Activated T-cell treated with anti-CD3 and anti-CD28 coated beads for 48 hours (primary cell): Measurements from ENCODE around the gene RAB3GAP2.
"Not testable (repeated sequence)": the region's sequence is repeated elsewhere in the genome, so short reads cannot be mapped to it uniquely, and the experiment has no call there.

ENCODE experiments used
- DNase-seq: peaks from one replicate; pipeline ENCODE4 v3.0.0-alpha.2; 2020; ENCODE audit warnings: low read depth

Gene RAB3GAP2

GRCh38 chr1:220272047-220272840 lies at the start of gene RAB3GAP2:
RAB3GAP2 (minus strand) TSS chr1:220272453; CDS start chr1:220272337, 116 bp downstream.
- peak; percentile 95 for DNase-seq

GRCh38 chr1:220321758-220322157 lies 49.5 kb upstream of the RAB3GAP2 start:
- DNase-seq: no peak

GRCh38 chr1:220320709-220321108 lies 48.5 kb upstream of the RAB3GAP2 start:
- DNase-seq: no peak

- no peak for DNase-seq
These were observed 46.4 kb upstream of the RAB3GAP2 start for GRCh38 chr1:220318673-220319072.

GRCh38 chr1:220317161-220317560 lies 44.9 kb upstream of the RAB3GAP2 start:
- no peak for DNase-seq

GRCh38 chr1:220316305-220316704 lies 44.1 kb upstream of the RAB3GAP2 start:
- no peak for DNase-seq

- DNase-seq: no peak
These were observed 43.0 kb upstream of the RAB3GAP2 start for GRCh38 chr1:220315070-220315839.

GRCh38 chr1:220313576-220313975 lies 41.3 kb upstream of the RAB3GAP2 start:
- DNase-seq: no peak

- DNase-seq: not testable (repeated sequence)
These were observed 37.9 kb upstream of the RAB3GAP2 start for GRCh38 chr1:220310147-220310546.

GRCh38 chr1:220307607-220308006 lies 35.4 kb upstream of the RAB3GAP2 start:
- no peak for DNase-seq

GRCh38 chr1:220306339-220306738 lies 34.1 kb upstream of the RAB3GAP2 start:
- no peak for DNase-seq

GRCh38 chr1:220303871-220304270 lies 31.6 kb upstream of the RAB3GAP2 start:
- no peak for DNase-seq

- DNase-seq: no peak
These were observed 29.4 kb upstream of the RAB3GAP2 start for GRCh38 chr1:220301630-220302029.

- DNase-seq: no peak
These were observed 28.3 kb upstream of the RAB3GAP2 start for GRCh38 chr1:220300442-220301121.

- DNase-seq: no peak
These were observed 27.1 kb upstream of the RAB3GAP2 start for GRCh38 chr1:220299337-220299736.

GRCh38 chr1:220298470-220299205 lies 26.4 kb upstream of the RAB3GAP2 start:
- DNase-seq: no peak

GRCh38 chr1:220296981-220297380 lies 24.7 kb upstream of the RAB3GAP2 start:
- DNase-seq: no peak

- no peak for DNase-seq
These were observed 22.6 kb upstream of the RAB3GAP2 start for GRCh38 chr1:220294846-220295301.

GRCh38 chr1:220291580-220291979 lies 19.3 kb upstream of the RAB3GAP2 start:
- DNase-seq: no peak

- DNase-seq: no peak
These were observed 18.0 kb upstream of the RAB3GAP2 start for GRCh38 chr1:220290140-220290761.

GRCh38 chr1:220287129-220287528 lies 14.9 kb upstream of the RAB3GAP2 start:
- no peak for DNase-seq
